Mesodermal cell (in vitro differentiated cells): ENCODE data around the gene DIAPH3.

ENCODE experiments used
- H3K27ac ChIP-seq: 2 replicates; pipeline ENCODE4 v1.7.0; 2013; ENCODE audit warnings: mild to moderate bottlenecking, low read depth, low read length, moderate library complexity; ENCODE audit not compliant: severe bottlenecking
- H3K36me3 ChIP-seq: 2 replicates; pipeline ENCODE4 v1.7.1; 2013; ENCODE audit warnings: mild to moderate bottlenecking, low read length, moderate library complexity; ENCODE audit not compliant: control insufficient read depth, insufficient read depth
- H3K4me1 ChIP-seq: one replicate; pipeline ENCODE4 v1.7.1; 2013; ENCODE audit warnings: mild to moderate bottlenecking, low read length; ENCODE audit not compliant: insufficient read depth, control insufficient read depth, poor library complexity, severe bottlenecking
- H3K4me3 ChIP-seq: 2 replicates; pipeline ENCODE4 v1.7.0; 2013; ENCODE audit warnings: low read length, control low read depth, mild to moderate bottlenecking; ENCODE audit not compliant: insufficient read depth, poor library complexity, severe bottlenecking; ENCODE audit errors: extremely low read depth
- H3K9me3 ChIP-seq: 2 replicates; pipeline ENCODE4 v1.7.1; 2013; ENCODE audit warnings: mild to moderate bottlenecking, low read length, moderate library complexity; ENCODE audit not compliant: control insufficient read depth
- WGBS, 2 experiments: methylation state at CpG; one replicate each; pipeline ENCODE4 v1.1.5; 2013; ENCODE audit warnings: missing lambda C conversion rate in 2 of 2; ENCODE audit not compliant: insufficient coverage in 2 of 2; 5-methylcytosine and 5-hydroxymethylcytosine counted together

DIAPH3 gene

DNA sequence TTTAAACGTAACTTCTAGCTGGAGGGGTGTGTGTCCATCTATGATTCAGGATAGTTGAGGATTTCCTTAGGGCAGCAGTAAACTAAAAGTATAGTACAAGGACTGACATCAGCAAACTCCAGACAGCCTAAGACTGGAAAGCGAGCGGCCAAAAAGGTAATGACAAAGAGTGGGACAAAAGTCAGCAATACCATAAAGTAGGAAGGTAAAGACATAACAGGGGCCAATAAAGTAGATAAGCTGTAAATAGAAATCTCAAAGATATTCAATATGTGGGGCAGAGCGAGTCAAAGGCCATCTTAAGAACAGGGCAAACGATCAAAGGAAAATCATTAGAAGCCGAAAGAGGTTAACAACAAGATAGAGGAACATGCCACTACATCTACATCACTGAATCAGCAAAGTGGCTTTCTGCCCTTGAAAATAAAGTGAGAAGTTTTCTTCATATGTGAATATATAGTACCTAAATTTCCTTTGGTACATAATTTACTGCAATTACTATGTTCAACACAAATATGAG lies 167.2 kb downstream of the DIAPH3 start:
- H3K27ac ChIP-seq, result no peak overlapping the region
- no peak overlapping the region for H3K4me3 ChIP-seq
- H3K9me3 ChIP-seq, result no peaks in the 10 kb centered on the region
- 70 to 83% methylated on average over 1 to 2 of the region's 6 CpGs for WGBS, 2 experiments
- H3K36me3 ChIP-seq, result peaks cover 5% of the 10 kb centered on the region
- no peaks in the 10 kb centered on the region for H3K4me1 ChIP-seq

DNA sequence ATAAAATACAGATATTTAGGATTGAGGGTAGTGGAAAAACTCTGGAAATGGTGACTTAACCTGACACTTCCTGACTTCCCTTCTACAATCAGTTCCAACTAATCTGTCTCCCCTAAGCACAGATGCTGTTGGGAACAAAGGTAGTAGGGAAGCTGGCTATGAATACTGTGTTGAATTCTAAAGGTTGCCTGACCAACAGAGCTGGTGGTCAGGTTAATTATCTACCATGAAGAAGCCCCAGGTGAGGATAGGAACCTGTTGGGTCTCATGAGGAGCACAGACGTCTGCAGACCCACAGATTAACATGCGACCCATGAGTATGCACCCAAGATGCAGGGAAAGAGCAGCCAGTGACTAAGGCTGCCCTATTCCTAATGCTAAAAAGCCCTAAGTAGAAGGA lies 172.3 kb downstream of the DIAPH3 start:
- 84 to 100% methylated on average over 1 to 2 of the region's 2 CpGs for WGBS, 2 experiments
- Histone ChIP-seq H3K27ac (no peak overlapping the region), H3K4me1 (no peaks in the 10 kb centered on the region), H3K36me3 (peaks cover 8% of the 10 kb centered on the region), H3K4me3 (no peak overlapping the region), H3K9me3 (no peaks in the 10 kb centered on the region)

DNA sequence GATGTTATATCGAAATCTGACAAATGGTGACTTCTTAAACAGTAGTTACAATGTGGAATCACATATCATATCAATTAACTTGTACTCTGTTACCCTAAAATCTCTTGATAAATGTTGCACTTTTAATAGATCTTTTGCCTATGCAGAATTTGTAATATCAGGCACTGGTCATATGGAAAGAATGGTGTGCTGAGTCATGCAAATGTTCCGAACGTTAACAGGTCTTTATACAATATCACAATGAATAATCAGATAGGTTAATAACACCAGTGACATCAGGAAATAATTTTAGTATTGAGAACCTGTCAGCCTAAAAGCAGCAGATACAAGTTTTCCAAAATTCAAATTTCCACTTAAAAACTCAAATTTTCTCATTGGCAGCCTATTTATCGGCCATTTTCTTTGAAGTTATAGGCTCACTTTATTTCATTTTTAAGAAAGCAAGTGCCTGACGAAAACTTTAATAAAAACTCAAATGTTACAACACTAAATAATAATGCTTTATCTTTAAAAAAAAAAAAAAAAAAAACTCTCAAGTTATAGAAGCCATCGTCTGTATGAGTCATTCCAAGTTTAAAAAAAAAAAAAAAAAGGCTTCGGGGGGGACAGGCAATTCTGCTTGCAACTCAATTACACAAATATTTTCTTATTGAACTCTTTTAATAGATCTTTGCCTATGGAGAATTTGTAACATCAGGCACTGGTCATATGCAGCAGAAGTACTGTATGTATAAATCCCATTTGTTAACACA lies 180.9 kb downstream of the DIAPH3 start:
- Histone ChIP-seq H3K4me3 (no peak overlapping the region), H3K9me3 (no peaks in the 10 kb centered on the region), H3K4me1 (no peaks in the 10 kb centered on the region), H3K36me3 (peaks cover 12% of the 10 kb centered on the region), H3K27ac (no peak overlapping the region)
- 100% methylated on average over 1 of the region's 7 CpGs; no CpG with 5 or more reads in 1 of the 2 experiments for WGBS, 2 experiments

DNA sequence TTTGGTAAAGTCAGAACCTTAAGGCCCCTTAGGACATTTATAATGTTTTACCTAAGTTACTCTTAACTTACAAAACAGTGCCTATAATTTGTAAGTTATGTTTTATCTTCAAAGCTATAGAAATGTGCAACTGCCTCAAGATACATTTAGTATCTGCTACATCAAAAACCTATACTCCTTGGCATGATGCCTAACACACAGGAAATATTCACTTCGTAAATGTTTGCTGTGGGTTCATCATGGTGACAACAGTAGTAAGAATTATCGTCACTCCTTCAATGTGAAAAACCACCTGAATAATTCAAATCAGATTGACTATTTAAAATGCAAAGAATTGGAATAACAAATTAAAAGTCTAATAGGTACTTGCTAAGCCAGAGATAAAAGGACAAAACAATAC lies 184.1 kb downstream of the DIAPH3 start:
- no peaks in the 10 kb centered on the region for H3K9me3 ChIP-seq
- H3K4me3 ChIP-seq, result no peak overlapping the region
- peaks cover 17% of the 10 kb centered on the region for H3K36me3 ChIP-seq
- 100% methylated on average over 1 of the region's 2 CpGs; no CpG with 5 or more reads in 1 of the 2 experiments for WGBS, 2 experiments
- H3K4me1 ChIP-seq, result no peaks in the 10 kb centered on the region
- H3K27ac ChIP-seq, result no peak overlapping the region

DNA sequence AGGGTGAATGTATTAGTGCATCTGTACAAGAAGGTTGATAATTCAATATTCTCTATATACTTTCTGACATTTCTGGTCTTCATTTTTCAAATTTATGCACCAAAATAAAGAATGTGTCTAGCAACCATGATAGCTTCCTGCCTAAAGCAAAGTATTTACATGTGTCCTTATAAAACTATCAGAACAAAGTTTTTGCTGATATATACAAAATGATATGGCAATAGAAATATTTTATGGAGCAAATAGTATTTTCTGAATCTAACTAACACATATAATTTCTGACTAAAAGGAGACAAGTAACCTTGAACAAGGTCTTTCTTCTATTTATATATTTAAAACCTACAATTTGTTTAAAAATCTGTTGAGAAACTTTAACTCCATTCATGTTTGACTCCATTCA lies 184.9 kb downstream of the DIAPH3 start:
- peaks cover 17% of the 10 kb centered on the region for H3K36me3 ChIP-seq
- no peaks in the 10 kb centered on the region for H3K9me3 ChIP-seq
- H3K4me3 ChIP-seq, result no peak overlapping the region
- no peaks in the 10 kb centered on the region for H3K4me1 ChIP-seq
- H3K27ac ChIP-seq, result no peak overlapping the region

DNA sequence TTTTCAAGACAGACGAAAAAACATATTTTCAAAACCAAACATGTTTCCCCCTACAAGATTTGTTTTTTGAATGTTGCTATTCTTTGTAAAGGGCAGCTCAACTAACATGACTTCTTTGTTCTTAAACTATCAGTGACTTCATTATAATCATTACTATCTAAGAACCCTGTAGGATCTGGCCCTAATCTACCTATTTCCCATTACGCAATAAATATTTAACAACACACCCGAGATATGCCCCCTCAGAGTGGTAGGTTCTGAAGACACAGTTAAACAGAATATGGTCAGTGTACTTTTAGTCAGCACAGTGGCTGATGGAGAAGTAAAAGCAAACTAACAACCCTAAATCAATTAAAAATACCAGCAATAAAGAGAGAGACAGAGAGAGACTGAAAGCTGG lies 186.9 kb downstream of the DIAPH3 start:
- H3K4me3 ChIP-seq, result no peak overlapping the region
- no CpG with 5 or more reads among the region's 3 CpGs for WGBS, 2 experiments
- no peaks in the 10 kb centered on the region for H3K9me3 ChIP-seq
- H3K36me3 ChIP-seq, result peaks cover 17% of the 10 kb centered on the region
- H3K4me1 ChIP-seq, result no peaks in the 10 kb centered on the region
- no peak overlapping the region for H3K27ac ChIP-seq

DNA sequence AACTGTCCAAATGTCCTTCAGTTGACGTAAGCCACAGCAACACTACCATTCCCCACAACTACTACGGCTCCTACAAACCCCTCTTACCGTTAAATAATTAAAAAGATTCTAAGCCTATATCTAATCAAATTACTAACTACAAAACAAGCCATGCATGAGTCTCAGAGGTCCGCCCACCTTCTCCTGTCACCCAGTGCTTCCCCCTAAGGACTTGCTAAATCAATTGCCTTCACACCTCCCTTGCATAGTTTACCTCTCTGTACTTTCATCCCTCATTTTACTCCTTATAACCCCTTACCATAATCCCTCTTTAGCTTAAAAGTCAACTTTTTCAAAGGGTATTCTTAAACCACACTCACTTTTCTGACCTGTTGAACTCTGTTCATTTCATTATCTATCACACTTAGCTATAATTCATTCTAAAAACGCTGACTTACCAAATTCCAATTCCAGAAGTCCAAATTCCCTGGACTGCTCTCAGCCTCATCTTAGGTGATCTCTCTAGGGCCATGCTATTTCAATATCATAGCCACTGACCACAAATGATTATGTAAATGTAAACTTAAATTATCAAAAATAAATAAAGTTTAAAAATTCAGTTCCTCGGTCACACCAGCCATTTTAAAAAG lies 187.8 kb downstream of the DIAPH3 start:
- H3K4me1 ChIP-seq, result no peaks in the 10 kb centered on the region
- WGBS, 2 experiments, result 86 to 87% methylated on average over 5 of the region's 6 CpGs
- no peak overlapping the region for H3K27ac ChIP-seq
- H3K36me3 ChIP-seq, result peaks cover 17% of the 10 kb centered on the region
- H3K4me3 ChIP-seq, result no peak overlapping the region
- H3K9me3 ChIP-seq, result no peaks in the 10 kb centered on the region

DNA sequence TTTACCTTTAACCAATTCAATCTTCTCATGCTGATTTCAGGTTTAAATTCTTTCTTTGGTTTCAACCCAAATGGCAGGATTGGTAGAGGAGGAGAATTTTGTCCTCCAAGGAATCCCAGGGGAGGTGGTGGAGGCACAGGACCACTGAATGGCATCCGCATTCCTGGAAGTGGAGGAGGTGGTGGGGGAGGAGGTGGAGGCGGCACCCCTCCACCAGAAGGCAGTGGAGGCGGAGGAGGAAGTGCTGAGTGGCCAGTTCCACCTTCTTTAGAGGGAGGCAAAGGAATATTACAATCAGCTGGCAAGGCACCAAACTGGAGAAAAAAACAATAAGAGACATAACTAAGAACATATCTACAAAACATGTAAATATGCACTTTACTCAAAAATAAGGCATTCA lies 192.9 kb downstream of the DIAPH3 start:
- no peak overlapping the region for H3K27ac ChIP-seq
- no peak overlapping the region for H3K4me3 ChIP-seq
- H3K9me3 ChIP-seq, result no peaks in the 10 kb centered on the region
- 86% methylated on average over 2 of the region's 3 CpGs; no CpG with 5 or more reads in 1 of the 2 experiments for WGBS, 2 experiments
- H3K36me3 ChIP-seq, result peaks cover 11% of the 10 kb centered on the region
- H3K4me1 ChIP-seq, result no peaks in the 10 kb centered on the region

DNA sequence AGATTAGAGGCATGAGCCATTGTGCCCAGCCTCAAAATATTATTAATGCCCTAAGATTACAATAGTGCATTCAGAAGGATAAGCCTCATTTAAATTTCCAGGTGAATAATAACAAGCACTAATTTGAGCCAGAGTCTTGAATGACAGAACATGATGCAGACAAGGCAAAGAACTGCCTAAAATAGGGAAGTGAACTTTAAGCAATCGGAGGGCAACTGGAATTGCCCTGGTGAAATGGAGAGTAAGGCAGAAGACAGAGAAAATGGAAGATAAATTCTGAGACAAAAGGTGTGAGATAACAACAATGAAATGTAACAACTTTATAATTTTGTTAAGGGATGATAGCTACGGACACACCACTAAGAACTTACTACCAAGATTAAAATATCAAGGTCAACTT lies 199.9 kb downstream of the DIAPH3 start:
- Histone ChIP-seq H3K4me3 (no peak overlapping the region), H3K36me3 (peaks cover 35% of the 10 kb centered on the region), H3K9me3 (no peaks in the 10 kb centered on the region), H3K27ac (no peak overlapping the region), H3K4me1 (no peaks in the 10 kb centered on the region)
- 100% methylated on average over 1 of the region's 2 CpGs; no CpG with 5 or more reads in 1 of the 2 experiments for WGBS, 2 experiments

DNA sequence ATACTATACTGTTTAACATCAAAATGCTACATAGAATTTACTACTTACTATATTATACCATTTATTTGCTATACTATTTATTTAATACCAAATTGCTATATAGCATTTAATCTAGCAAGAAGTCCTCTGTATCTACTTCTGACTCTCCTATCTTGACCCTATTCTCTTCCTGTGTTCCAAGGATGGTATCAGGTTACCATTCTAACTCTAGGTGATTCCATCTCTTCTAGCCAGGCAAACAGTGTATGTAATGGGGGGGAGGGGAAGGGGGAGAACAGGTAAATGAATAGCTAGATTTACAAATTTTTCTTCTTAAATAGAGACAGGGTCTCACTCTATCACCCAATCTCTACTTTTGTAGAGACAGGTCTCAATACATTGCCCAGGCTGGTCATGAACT lies 200.3 kb downstream of the DIAPH3 start:
- Histone ChIP-seq H3K9me3 (no peaks in the 10 kb centered on the region), H3K4me1 (no peaks in the 10 kb centered on the region), H3K4me3 (no peak overlapping the region), H3K27ac (no peak overlapping the region), H3K36me3 (peaks cover 35% of the 10 kb centered on the region)

DNA sequence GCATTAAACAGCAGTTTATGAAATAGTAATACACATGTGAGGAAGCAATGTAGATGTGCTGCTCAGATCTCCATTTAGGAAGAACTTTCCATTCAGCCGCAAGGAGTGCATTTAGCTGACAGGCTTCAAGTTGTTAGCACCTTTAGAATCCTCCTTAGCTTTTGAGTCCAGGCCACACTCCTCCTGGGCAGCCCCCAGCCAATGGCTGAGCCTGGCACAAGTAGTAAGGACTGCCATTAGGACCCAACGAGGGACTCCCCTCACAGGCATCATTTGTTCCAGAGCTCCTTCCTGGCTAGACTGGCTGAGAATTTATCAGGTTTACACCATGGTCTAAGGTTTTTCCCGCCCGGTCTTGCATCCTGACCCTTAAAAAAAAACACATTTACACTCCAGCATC lies 201.4 kb downstream of the DIAPH3 start:
- H3K27ac ChIP-seq, result no peak overlapping the region
- peaks cover 32% of the 10 kb centered on the region for H3K36me3 ChIP-seq
- no peaks in the 10 kb centered on the region for H3K4me1 ChIP-seq
- WGBS, 2 experiments, result 85 to 100% methylated on average over 2 to 3 of the region's 4 CpGs
- H3K9me3 ChIP-seq, result no peaks in the 10 kb centered on the region
- H3K4me3 ChIP-seq, result no peak overlapping the region
